GM12878 (cell line): Measurements from ENCODE around the gene BEND7. TPM values are rescaled to one million over a fixed set of nuclear protein-coding genes. Genes with fewer than 3 reads are reported as not detected.

Source experiments
- ATAC-seq: fragments of 200-7000 bp; cut with Tn5 transposase; 3 replicates; pipeline ENCODE4 v1.9.1; 2020; ENCODE audit warnings: mild to moderate bottlenecking, moderate library complexity
- BruUV-seq: library from RNA; stranded (reverse); fragments of 400-500 nt; replicated peaks from 2 replicates; lab custom pipeline; 2021; lab: Mats Ljungman, UMichigan
- CTCF ChIA-PET: fragments of 300-600 bp; sonication (Branson Sonifier 250); formaldehyde crosslinking; extraction: SDS; loops from one replicate; lab custom pipeline; 2021; ENCODE audit warnings: inconsistent platforms; lab: Yijun Ruan, JAX
- POLR2A ChIA-PET: fragments of 350-600 bp; formaldehyde crosslinking; extraction: SDS; loops from one replicate; lab custom pipeline; 2021; ENCODE audit warnings: inconsistent platforms; lab: Charles Lee
- RAD21 ChIA-PET: fragments of 300-600 bp; sonication (Branson Sonifier 250); formaldehyde crosslinking; loops from one replicate; lab custom pipeline; 2023; ENCODE audit warnings: antibody characterized with exemption; ENCODE audit not compliant: unreplicated experiment; lab: Charles Lee
- SMC1A ChIA-PET: fragments of 300-600 bp; sonication (Branson Sonifier 250); formaldehyde crosslinking; loops from one replicate; lab custom pipeline; 2023; ENCODE audit not compliant: unreplicated experiment, uncharacterized antibody; lab: Charles Lee
- DNase-seq: peaks from one replicate; pipeline ENCODE4 v3.0.0-alpha.2; 2011; ENCODE audit warnings: low read depth, low spot score
- FAIRE-seq: peaks from 3 replicates; lab custom pipeline; 2011; peaks lifted over from hg19 to GRCh38; lab: Jason Lieb, UNC
- H2AFZ ChIP-seq: 2 replicates; pipeline ENCODE4 v1.6.0; 2011; ENCODE audit warnings: low read depth, low read length, control low read depth; ENCODE audit not compliant: control insufficient read depth
- H3K27ac ChIP-seq: 2 replicates; pipeline ENCODE4 v1.5.1; 2011; ENCODE audit warnings: control low read depth; ENCODE audit not compliant: control insufficient read depth, insufficient read depth
- H3K27me3 ChIP-seq, 2 experiments: replicated peaks in 1 of 2; 2 replicates each; pipeline versions ENCODE4 v1.6.0 to v1.6.1; 2011; ENCODE audit warnings: low read length in 1 of 2; ENCODE audit not compliant: control insufficient read depth in 2 of 2, insufficient read depth in 2 of 2
- H3K36me3 ChIP-seq, 2 experiments: 2 replicates each; pipeline ENCODE4 v1.5.1; 2011; ENCODE audit warnings: low read length in 1 of 2; ENCODE audit not compliant: control insufficient read depth in 2 of 2, insufficient read depth in 2 of 2
- H3K4me1 ChIP-seq: 2 replicates; pipeline ENCODE4 v1.6.1; 2011; ENCODE audit warnings: mild to moderate bottlenecking, low read length, moderate library complexity, mixed read lengths; ENCODE audit not compliant: control insufficient read depth, insufficient read depth
- H3K4me2 ChIP-seq: 2 replicates; pipeline ENCODE4 v1.6.0; 2011; ENCODE audit warnings: control low read depth; ENCODE audit not compliant: control insufficient read depth, insufficient read depth
- H3K4me3 ChIP-seq: fragments of 200-600 bp; sonication (generic); 2 replicates; pipeline ENCODE4 v1.5.1; 2016
- H3K79me2 ChIP-seq: 2 replicates; pipeline ENCODE4 v1.6.0; 2011; ENCODE audit warnings: low read length; ENCODE audit not compliant: control insufficient read depth, insufficient read depth
- H3K9ac ChIP-seq: 2 replicates; pipeline ENCODE4 v1.8.0; 2011; ENCODE audit warnings: low read length, control low read depth, mixed read lengths; ENCODE audit not compliant: control insufficient read depth, insufficient read depth
- H3K9me3 ChIP-seq: replicated peaks from 3 replicates; pipeline ENCODE4 v1.5.1; 2011; ENCODE audit warnings: mild to moderate bottlenecking, low read length; ENCODE audit not compliant: control insufficient read depth, insufficient read depth
- H4K20me1 ChIP-seq: 2 replicates; pipeline ENCODE4 v1.6.0; 2011; ENCODE audit not compliant: control insufficient read depth, insufficient read depth
- CBFB ChIP-seq: IDR thresholded peaks from 2 replicates; pipeline ENCODE4 v1.6.1; 2016; ENCODE audit warnings: antibody characterized with exemption, low read depth
- CHD2 ChIP-seq: IDR thresholded peaks from 2 replicates; pipeline ENCODE4 v1.6.1; 2011; ENCODE audit warnings: low read depth, low read length, improper control_type of control experiment, borderline replicate concordance
- LARP7 ChIP-seq: fragments of 450-650 bp; IDR thresholded peaks from 2 replicates; pipeline ENCODE4 v1.6.1; 2017; ENCODE audit warnings: mild to moderate bottlenecking
- MYB ChIP-seq: fragments of 150-350 bp; IDR thresholded peaks from 2 replicates; pipeline ENCODE4 v1.6.1; 2014; ENCODE audit warnings: mild to moderate bottlenecking, low read depth, low read length, borderline replicate concordance
- NBN ChIP-seq: fragments of 450-650 bp; IDR thresholded peaks from 2 replicates; pipeline ENCODE4 v1.6.1; 2016
- NRF1 ChIP-seq: conservative IDR thresholded peaks from 2 replicates; pipeline ENCODE4 v1.6.1; 2011; ENCODE audit warnings: mild to moderate bottlenecking, low read depth, low read length, improper control_type of control experiment
- RUNX3 ChIP-seq: IDR thresholded peaks from 2 replicates; pipeline ENCODE4 v1.6.1; 2012; ENCODE audit warnings: low read length, inconsistent platforms
- SMARCA5 ChIP-seq: fragments of 450-650 bp; IDR thresholded peaks from 2 replicates; pipeline ENCODE4 v1.6.1; 2017; ENCODE audit warnings: mild to moderate bottlenecking
- TBL1XR1 ChIP-seq: IDR thresholded peaks from 2 replicates; pipeline ENCODE4 v1.6.1; 2012; ENCODE audit warnings: low read depth, low read length, improper control_type of control experiment
- TCF3 ChIP-seq: IDR thresholded peaks from 2 replicates; pipeline ENCODE4 v1.6.1; 2012; ENCODE audit warnings: low read depth, mild to moderate bottlenecking, low read length, borderline replicate concordance; ENCODE audit not compliant: insufficient read depth
- ZNF24 ChIP-seq: fragments of 450-650 bp; IDR thresholded peaks from 2 replicates; pipeline ENCODE4 v1.6.1; 2017; ENCODE audit warnings: antibody characterized with exemption, mild to moderate bottlenecking
- ZSCAN29 ChIP-seq: fragments of 450-650 bp; IDR thresholded peaks from 2 replicates; pipeline ENCODE4 v1.6.1; 2017; ENCODE audit warnings: mild to moderate bottlenecking, moderate library complexity
- WGBS: methylation state at CpG from one replicate; pipeline ENCODE4 v1.1.6; 2016; ENCODE audit warnings: low lambda C conversion rate; ENCODE audit not compliant: insufficient replicate concordance, insufficient coverage; ENCODE audit errors: missing lambda C conversion rate; 5-methylcytosine and 5-hydroxymethylcytosine counted together
- in situ Hi-C: fragments of 300-500 bp; cut with MboI; formaldehyde crosslinking; loops from 9 replicates; pipeline ENCODE4 v1.14.3; 2018; ENCODE audit warnings: mixed read lengths
- intact Hi-C: fragments of 100-400 bp; cut with micrococcal nuclease; formaldehyde crosslinking; loops from one replicate; pipeline ENCODE4 v1.14.2; 2022; ENCODE audit not compliant: unreplicated experiment
- polyA plus RNA-seq, 11 experiments: library from polyadenylated mRNA; depleted of rRNA in 4 of 11; unstranded in 6 of 11; stranded (reverse) in 5 of 11; fragments of >200 nt; fragmentation: Nextera tagmentation in 4 of 11; fragmentation: Illumina TruSeq in 1 of 11; extraction: Ambion mirVana in 4 of 11; extraction: Trizol in 1 of 11; gene quantifications; 1 replicate in 1 of 11; 2 replicates in 10 of 11; pipeline versions ENCODE4 v1.2.1 to v1.2.3, GENCODE V29; 2011 to 2016; ENCODE audit warnings: inconsistent platforms in 2 of 11, missing spikeins in 2 of 11, low read depth in 1 of 11
- total RNA-seq, 4 experiments: library from RNA; depleted of rRNA in 3 of 4; stranded (reverse); fragments of >200 nt in 3 of 4; fragmentation: Illumina TruSeq in 1 of 4; extraction: Trizol in 1 of 4; gene quantifications; 2 replicates each; pipeline versions ENCODE4 v1.2.1 to v1.2.3, GENCODE V29; 2013 to 2021
- TF ChIP-seq, protein P1 (sequence below): IDR thresholded peaks from 2 replicates; pipeline ENCODE4 v1.6.1; 2011; ENCODE audit warnings: low read depth, low read length, improper control_type of control experiment, borderline replicate concordance
- TF ChIP-seq, protein P2 (sequence below): fragments of 450-650 bp; IDR thresholded peaks from 2 replicates; pipeline ENCODE4 v1.6.1; 2018; ENCODE audit warnings: mild to moderate bottlenecking, low read depth, moderate library complexity; ENCODE audit not compliant: partially characterized antibody
- TF ChIP-seq, protein P3 (sequence below): IDR thresholded peaks from 2 replicates; pipeline ENCODE4 v1.6.1; 2012; ENCODE audit warnings: improper control_type of control experiment, low read depth, low read length; ENCODE audit not compliant: insufficient replicate concordance
- TF ChIP-seq, protein P4 (sequence below): IDR thresholded peaks from 2 replicates; pipeline ENCODE4 v1.6.1; 2012; ENCODE audit warnings: low read depth, low read length, improper control_type of control experiment

Gene BEND7
- total and polyA plus RNA-seq, 10 of the 15 experiments (the other 5 are each of a cell fraction or from before 2014, with no cell fraction given): not detected

DNA sequence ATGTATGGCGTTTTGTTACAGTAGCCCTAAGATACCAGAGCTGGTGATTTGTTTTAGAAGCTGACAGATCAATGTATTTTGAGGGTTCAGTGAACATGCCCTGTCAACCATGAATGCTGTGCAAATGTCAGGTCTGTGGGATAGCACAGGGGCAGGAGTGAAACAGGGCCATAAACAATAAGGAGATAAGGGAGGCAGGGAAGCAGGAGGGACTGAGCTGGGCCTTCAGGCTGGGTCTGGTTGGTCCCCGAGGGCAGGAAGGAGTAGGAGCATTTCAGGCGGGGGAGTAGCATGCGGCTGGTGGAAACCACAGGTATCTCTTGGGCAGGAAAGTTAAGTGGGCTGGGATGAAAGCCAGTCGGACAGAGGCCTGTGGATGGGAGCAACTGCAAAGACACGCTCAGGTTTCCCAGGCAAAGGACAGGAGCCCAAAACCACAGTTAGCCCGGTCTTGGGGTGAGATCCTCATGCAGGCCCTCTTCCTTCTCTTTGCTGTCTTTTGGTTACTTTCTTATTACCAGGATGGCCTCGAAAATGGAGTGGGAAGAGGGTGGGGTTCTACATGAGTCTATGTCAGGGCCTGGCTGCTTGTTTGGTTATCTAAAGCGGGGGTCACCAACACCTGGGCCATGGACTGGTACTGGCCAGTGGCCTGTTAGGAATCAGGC is 111.2 kb downstream of the BEND7 start:
- no peak overlapping the region for H3K27ac ChIP-seq
- in situ Hi-C loops (no loop called here), intact Hi-C loops (no loop called here)
- no peak overlapping the region for H3K9ac ChIP-seq
- ChIA-PET POLR2A (no interaction called here), RAD21 (no interaction called here), SMC1A (no interaction called here), CTCF (no interaction called here)
- peaks cover 1% of the 10 kb centered on the region; the same call in 1 of the 3 replicates for H3K9me3 ChIP-seq
- no peaks in the 10 kb centered on the region for H3K79me2 ChIP-seq
- H4K20me1 ChIP-seq: no peaks in the 10 kb centered on the region
- H3K36me3 ChIP-seq: no peaks in the 10 kb centered on the region
- WGBS: 46% methylated on average over 9 of the region's 9 CpGs
- ATAC-seq (no peak), DNase-seq (no peak), FAIRE-seq (no peak)
- no peak overlapping the region for H3K4me2 ChIP-seq
- peaks cover 8% of the 10 kb centered on the region for H3K4me1 ChIP-seq
- no peaks in the 10 kb centered on the region; a peak in 1 of 4 replicates for H3K27me3 ChIP-seq
- TF ChIP-seq ZNF24 (no peak), ZSCAN29 (no peak), MYB (no peak), CBFB (no peak), SMARCA5 (no peak), NBN (no peak), CHD2 (no peak), RUNX3 (no peak), TCF3 (no peak), TBL1XR1 (no peak), NRF1 (no peak), LARP7 (no peak)
- TF ChIP-seq, protein P1, sequence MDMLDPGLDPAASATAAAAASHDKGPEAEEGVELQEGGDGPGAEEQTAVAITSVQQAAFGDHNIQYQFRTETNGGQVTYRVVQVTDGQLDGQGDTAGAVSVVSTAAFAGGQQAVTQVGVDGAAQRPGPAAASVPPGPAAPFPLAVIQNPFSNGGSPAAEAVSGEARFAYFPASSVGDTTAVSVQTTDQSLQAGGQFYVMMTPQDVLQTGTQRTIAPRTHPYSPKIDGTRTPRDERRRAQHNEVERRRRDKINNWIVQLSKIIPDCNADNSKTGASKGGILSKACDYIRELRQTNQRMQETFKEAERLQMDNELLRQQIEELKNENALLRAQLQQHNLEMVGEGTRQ: no peak
- TF ChIP-seq, protein P2, sequence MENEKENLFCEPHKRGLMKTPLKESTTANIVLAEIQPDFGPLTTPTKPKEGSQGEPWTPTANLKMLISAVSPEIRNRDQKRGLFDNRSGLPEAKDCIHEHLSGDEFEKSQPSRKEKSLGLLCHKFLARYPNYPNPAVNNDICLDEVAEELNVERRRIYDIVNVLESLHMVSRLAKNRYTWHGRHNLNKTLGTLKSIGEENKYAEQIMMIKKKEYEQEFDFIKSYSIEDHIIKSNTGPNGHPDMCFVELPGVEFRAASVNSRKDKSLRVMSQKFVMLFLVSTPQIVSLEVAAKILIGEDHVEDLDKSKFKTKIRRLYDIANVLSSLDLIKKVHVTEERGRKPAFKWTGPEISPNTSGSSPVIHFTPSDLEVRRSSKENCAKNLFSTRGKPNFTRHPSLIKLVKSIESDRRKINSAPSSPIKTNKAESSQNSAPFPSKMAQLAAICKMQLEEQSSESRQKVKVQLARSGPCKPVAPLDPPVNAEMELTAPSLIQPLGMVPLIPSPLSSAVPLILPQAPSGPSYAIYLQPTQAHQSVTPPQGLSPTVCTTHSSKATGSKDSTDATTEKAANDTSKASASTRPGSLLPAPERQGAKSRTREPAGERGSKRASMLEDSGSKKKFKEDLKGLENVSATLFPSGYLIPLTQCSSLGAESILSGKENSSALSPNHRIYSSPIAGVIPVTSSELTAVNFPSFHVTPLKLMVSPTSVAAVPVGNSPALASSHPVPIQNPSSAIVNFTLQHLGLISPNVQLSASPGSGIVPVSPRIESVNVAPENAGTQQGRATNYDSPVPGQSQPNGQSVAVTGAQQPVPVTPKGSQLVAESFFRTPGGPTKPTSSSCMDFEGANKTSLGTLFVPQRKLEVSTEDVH: no peak
- TF ChIP-seq, protein P3, sequence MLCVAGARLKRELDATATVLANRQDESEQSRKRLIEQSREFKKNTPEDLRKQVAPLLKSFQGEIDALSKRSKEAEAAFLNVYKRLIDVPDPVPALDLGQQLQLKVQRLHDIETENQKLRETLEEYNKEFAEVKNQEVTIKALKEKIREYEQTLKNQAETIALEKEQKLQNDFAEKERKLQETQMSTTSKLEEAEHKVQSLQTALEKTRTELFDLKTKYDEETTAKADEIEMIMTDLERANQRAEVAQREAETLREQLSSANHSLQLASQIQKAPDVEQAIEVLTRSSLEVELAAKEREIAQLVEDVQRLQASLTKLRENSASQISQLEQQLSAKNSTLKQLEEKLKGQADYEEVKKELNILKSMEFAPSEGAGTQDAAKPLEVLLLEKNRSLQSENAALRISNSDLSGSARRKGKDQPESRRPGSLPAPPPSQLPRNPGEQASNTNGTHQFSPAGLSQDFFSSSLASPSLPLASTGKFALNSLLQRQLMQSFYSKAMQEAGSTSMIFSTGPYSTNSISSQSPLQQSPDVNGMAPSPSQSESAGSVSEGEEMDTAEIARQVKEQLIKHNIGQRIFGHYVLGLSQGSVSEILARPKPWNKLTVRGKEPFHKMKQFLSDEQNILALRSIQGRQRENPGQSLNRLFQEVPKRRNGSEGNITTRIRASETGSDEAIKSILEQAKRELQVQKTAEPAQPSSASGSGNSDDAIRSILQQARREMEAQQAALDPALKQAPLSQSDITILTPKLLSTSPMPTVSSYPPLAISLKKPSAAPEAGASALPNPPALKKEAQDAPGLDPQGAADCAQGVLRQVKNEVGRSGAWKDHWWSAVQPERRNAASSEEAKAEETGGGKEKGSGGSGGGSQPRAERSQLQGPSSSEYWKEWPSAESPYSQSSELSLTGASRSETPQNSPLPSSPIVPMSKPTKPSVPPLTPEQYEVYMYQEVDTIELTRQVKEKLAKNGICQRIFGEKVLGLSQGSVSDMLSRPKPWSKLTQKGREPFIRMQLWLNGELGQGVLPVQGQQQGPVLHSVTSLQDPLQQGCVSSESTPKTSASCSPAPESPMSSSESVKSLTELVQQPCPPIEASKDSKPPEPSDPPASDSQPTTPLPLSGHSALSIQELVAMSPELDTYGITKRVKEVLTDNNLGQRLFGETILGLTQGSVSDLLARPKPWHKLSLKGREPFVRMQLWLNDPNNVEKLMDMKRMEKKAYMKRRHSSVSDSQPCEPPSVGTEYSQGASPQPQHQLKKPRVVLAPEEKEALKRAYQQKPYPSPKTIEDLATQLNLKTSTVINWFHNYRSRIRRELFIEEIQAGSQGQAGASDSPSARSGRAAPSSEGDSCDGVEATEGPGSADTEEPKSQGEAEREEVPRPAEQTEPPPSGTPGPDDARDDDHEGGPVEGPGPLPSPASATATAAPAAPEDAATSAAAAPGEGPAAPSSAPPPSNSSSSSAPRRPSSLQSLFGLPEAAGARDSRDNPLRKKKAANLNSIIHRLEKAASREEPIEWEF: no peak
- TF ChIP-seq, protein P4, sequence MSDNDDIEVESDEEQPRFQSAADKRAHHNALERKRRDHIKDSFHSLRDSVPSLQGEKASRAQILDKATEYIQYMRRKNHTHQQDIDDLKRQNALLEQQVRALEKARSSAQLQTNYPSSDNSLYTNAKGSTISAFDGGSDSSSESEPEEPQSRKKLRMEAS: no peak
- no TSS peak for BruUV-seq
- no peak overlapping the region for H3K4me3 ChIP-seq
- H2AFZ ChIP-seq: no peak overlapping the region; the same call in 1 of the 2 replicates
